HL-60 (cell line): ENCODE data around the gene TOX3.

Experiments
- DNase-seq, 2 experiments: peaks; one replicate each; pipeline ENCODE4 v3.0.0-alpha.2; 2010 to 2020; ENCODE audit warnings: low read depth in 1 of 2, low spot score in 1 of 2
- H3K27ac ChIP-seq: fragments of 250-450 bp; sonication (Bioruptor Pico); replicated peaks from 2 replicates; pipeline ENCODE4 v1.5.1; 2020; ENCODE audit warnings: mild to moderate bottlenecking, moderate library complexity
- H3K27me3 ChIP-seq: fragments of 250-450 bp; sonication (Bioruptor Pico); 2 replicates; pipeline ENCODE4 v1.5.1; 2021; ENCODE audit warnings: mild to moderate bottlenecking, moderate library complexity; ENCODE audit not compliant: insufficient read depth, poor library complexity, severe bottlenecking
- H3K4me3 ChIP-seq: replicated peaks from 2 replicates; pipeline ENCODE4 v1.5.1; 2011; ENCODE audit warnings: mild to moderate bottlenecking, control low read depth, low read length; ENCODE audit not compliant: insufficient read depth
- CTCF ChIP-seq: IDR thresholded peaks from one replicate; pipeline ENCODE4 v1.5.1; 2011; ENCODE audit warnings: low read length, control low read depth, inconsistent platforms; ENCODE audit not compliant: insufficient read depth
- GABPA ChIP-seq: IDR thresholded peaks from 2 replicates; pipeline ENCODE4 v1.6.1; 2012; ENCODE audit warnings: low read depth
- POLR2AphosphoS5 ChIP-seq: IDR thresholded peaks from 2 replicates; pipeline ENCODE4 v1.6.1; 2012; ENCODE audit warnings: low read depth
- REST ChIP-seq: IDR thresholded peaks from 2 replicates; pipeline ENCODE4 v1.6.1; 2012; ENCODE audit warnings: low read depth; ENCODE audit not compliant: insufficient replicate concordance
- SPI1 ChIP-seq: IDR thresholded peaks from 2 replicates; pipeline ENCODE4 v1.6.1; 2012; ENCODE audit warnings: low read depth, mild to moderate bottlenecking, borderline replicate concordance

TOX3 gene

GRCh38 chr16:52492789-52493357 is 54.1 kb downstream of the TOX3 start:
- TF ChIP-seq POLR2AphosphoS5: no peak
- TF ChIP-seq SPI1: no peak
- TF ChIP-seq GABPA: no peak
- no peak for TF ChIP-seq CTCF
- no peak for TF ChIP-seq REST
- peaks cover 3% of the 10 kb centered on the region for H3K27me3 ChIP-seq
- no peak for DNase-seq
- no peak overlapping the region for H3K27ac ChIP-seq
- no peak overlapping the region for H3K4me3 ChIP-seq

- no peak for TF ChIP-seq SPI1
- TF ChIP-seq CTCF: no peak
- no peak for TF ChIP-seq POLR2AphosphoS5
- TF ChIP-seq REST: no peak
- TF ChIP-seq GABPA: no peak
- DNase-seq: no peak
Observed at GRCh38 chr16:52491216-52491615, 55.7 kb downstream of the TOX3 start.

GRCh38 chr16:52489894-52490293 is 57.0 kb downstream of the TOX3 start:
- no peak for DNase-seq
- no peak for TF ChIP-seq CTCF
- TF ChIP-seq POLR2AphosphoS5: no peak
- TF ChIP-seq SPI1: no peak
- TF ChIP-seq REST: no peak
- no peak for TF ChIP-seq GABPA
- Histone ChIP-seq H3K4me3 (no peak overlapping the region), H3K27me3 (no peaks in the 10 kb centered on the region), H3K27ac (no peak overlapping the region)

More at GRCh38 chr16:52491216-52491615, 55.7 kb downstream of the TOX3 start:
- no peaks in the 10 kb centered on the region for H3K27me3 ChIP-seq
- H3K4me3 ChIP-seq: no peak overlapping the region
- no peak overlapping the region for H3K27ac ChIP-seq
